HepG2 (cell line): ENCODE measurements around the gene WSB2. TPM values are rescaled to one million over a fixed set of nuclear protein-coding genes. Genes with fewer than 3 reads are reported as not detected.
A peak's percentile ranks its signal among the peaks of the same experiment; 100 is the strongest.

Experiments used
- ATAC-seq: fragments of 200-7000 bp; cut with Tn5 transposase; 3 replicates; pipeline ENCODE4 v1.9.1; 2020; ENCODE audit warnings: mild to moderate bottlenecking, moderate library complexity
- BruUV-seq: library from RNA; stranded (reverse); fragments of 400-500 nt; replicated peaks from 2 replicates; lab custom pipeline; 2021; lab: Mats Ljungman, UMichigan
- CTCF ChIA-PET: fragments of 300-600 bp; formaldehyde crosslinking; extraction: SDS; loops from one replicate; lab custom pipeline; 2021; ENCODE audit warnings: low total read pairs, inconsistent platforms, low intra/inter-chr PET ratio; lab: Yijun Ruan, JAX
- POLR2A ChIA-PET: fragments of 350-600 bp; sonication (Branson Sonifier 250); formaldehyde crosslinking; loops from one replicate; lab custom pipeline; 2020; ENCODE audit warnings: antibody characterized with exemption, inconsistent platforms; lab: Yijun Ruan, JAX
- DNase-seq: peaks from one replicate; pipeline ENCODE4 v3.0.0-alpha.2; 2015; ENCODE audit warnings: low spot score
- FAIRE-seq: peaks from 3 replicates; lab custom pipeline; 2011; peaks lifted over from hg19 to GRCh38; lab: Jason Lieb, UNC
- H2AFZ ChIP-seq: one replicate; pipeline ENCODE4 v1.6.1; 2011; ENCODE audit warnings: low read length, inconsistent platforms
- H3K27ac ChIP-seq: fragments of 300-600 bp; 3 replicates; pipeline ENCODE4 v1.8.0; 2011; ENCODE audit warnings: mixed run types, mild to moderate bottlenecking, mixed read lengths, low read length, inconsistent platforms; ENCODE audit not compliant: insufficient read depth; ENCODE audit errors: extremely low read length
- H3K27me3 ChIP-seq, 2 experiments: fragments of 200-600 bp in 1 of 2; 2 replicates in 1 of 2; 3 replicates in 1 of 2; pipeline versions ENCODE4 v1.6.0 to v1.8.0; 2011; ENCODE audit warnings: low read length in 2 of 2, mild to moderate bottlenecking in 2 of 2, moderate library complexity in 2 of 2, inconsistent platforms in 1 of 2; ENCODE audit not compliant: insufficient read depth in 2 of 2, control insufficient read depth in 1 of 2
- H3K36me3 ChIP-seq, 2 experiments: fragments of 200-600 bp in 1 of 2; replicated peaks in 1 of 2; 2 replicates in 1 of 2; 3 replicates in 1 of 2; pipeline versions ENCODE4 v1.5.1 to v1.8.0; 2011; ENCODE audit warnings: low read length in 2 of 2, inconsistent platforms in 1 of 2; ENCODE audit not compliant: insufficient read depth in 2 of 2, control insufficient read depth in 1 of 2
- H3K4me1 ChIP-seq: 2 replicates; pipeline ENCODE4 v1.5.1; 2012; ENCODE audit warnings: low read length, inconsistent platforms; ENCODE audit not compliant: insufficient read depth
- H3K4me2 ChIP-seq: 2 replicates; pipeline ENCODE4 v1.6.0; 2011; ENCODE audit warnings: low read depth, low read length, inconsistent platforms
- H3K4me3 ChIP-seq, 3 experiments: fragments of 200-600 bp in 1 of 3; sonication (generic), shearing (Covaris generic) in 1 of 3; replicated peaks in 1 of 3; 2 replicates each; pipeline ENCODE4 v1.5.1; 2011 to 2016; ENCODE audit warnings: low read length in 3 of 3, inconsistent platforms in 2 of 3, low read depth in 2 of 3, mild to moderate bottlenecking in 2 of 3, control low read depth in 1 of 3, mixed read lengths in 1 of 3; ENCODE audit not compliant: insufficient read depth in 1 of 3
- H3K79me2 ChIP-seq: one replicate; pipeline ENCODE4 v1.6.1; 2011; ENCODE audit warnings: low read length, inconsistent platforms; ENCODE audit not compliant: insufficient read depth
- H3K9ac ChIP-seq: 2 replicates; pipeline ENCODE4 v1.6.0; 2011; ENCODE audit warnings: mild to moderate bottlenecking, low read depth, low read length, inconsistent platforms; ENCODE audit not compliant: insufficient read depth
- H3K9me3 ChIP-seq: 2 replicates; pipeline ENCODE4 v1.5.1; 2012; ENCODE audit warnings: mild to moderate bottlenecking, low read length
- H4K20me1 ChIP-seq: 2 replicates; pipeline ENCODE4 v1.6.0; 2011; ENCODE audit warnings: inconsistent platforms, mild to moderate bottlenecking, low read length, moderate library complexity; ENCODE audit not compliant: insufficient read depth
- EHMT2 ChIP-seq: fragments of 200-600 bp; sonication (generic); IDR thresholded peaks from 2 replicates; pipeline ENCODE4 v1.7.0; 2017; ENCODE audit warnings: antibody characterized with exemption, low read depth, low read length, borderline replicate concordance
- ELF3 ChIP-seq: IDR thresholded peaks from 2 replicates; pipeline ENCODE4 v1.6.1; 2016; ENCODE audit warnings: missing genetic modification reagents, missing compliant biosample characterization
- FOSL1 ChIP-seq: sonication (generic); formaldehyde crosslinking; IDR thresholded peaks from 2 replicates; pipeline ENCODE4 v1.9.0; 2021; ENCODE audit warnings: missing genetic modification reagents, borderline replicate concordance
- PPARG ChIP-seq: conservative IDR thresholded peaks from 2 replicates; pipeline ENCODE4 v1.6.1; 2016; ENCODE audit warnings: missing biosample characterization, missing genetic modification reagents
- RCOR2 ChIP-seq: IDR thresholded peaks from 2 replicates; pipeline ENCODE4 v1.6.1; 2016; ENCODE audit warnings: missing biosample characterization, missing genetic modification reagents
- TAF1 ChIP-seq: sonication (generic); formaldehyde crosslinking; IDR thresholded peaks from 2 replicates; pipeline ENCODE4 v1.4.0; 2020; ENCODE audit warnings: missing genetic modification reagents
- TAF15 ChIP-seq: fragments of 200-400 bp; formaldehyde crosslinking; IDR thresholded peaks from one replicate; pipeline ENCODE4 v1.6.1; 2018; ENCODE audit warnings: mild to moderate bottlenecking, low read depth, low read length; ENCODE audit not compliant: poor library complexity, severe bottlenecking
- TCF7L2 ChIP-seq: IDR thresholded peaks from 2 replicates; pipeline ENCODE4 v1.6.1; 2011; ENCODE audit warnings: mild to moderate bottlenecking, low read depth, low read length, moderate library complexity
- YEATS2 ChIP-seq: sonication (generic); formaldehyde crosslinking; IDR thresholded peaks from 2 replicates; pipeline ENCODE4 v1.4.0; 2020; ENCODE audit warnings: missing genetic modification reagents, borderline replicate concordance
- ZKSCAN1 ChIP-seq: fragments of 150-350 bp; IDR thresholded peaks from 2 replicates; pipeline ENCODE4 v1.6.1; 2014; ENCODE audit warnings: low read length
- ZNF468 ChIP-seq: sonication (generic); formaldehyde crosslinking; IDR thresholded peaks from 2 replicates; pipeline ENCODE4 v1.8.0; 2022; ENCODE audit warnings: mild to moderate bottlenecking, moderate library complexity, missing genetic modification reagents
- ZNF512 ChIP-seq: sonication (generic); formaldehyde crosslinking; IDR thresholded peaks from 2 replicates; pipeline ENCODE4 v1.4.0; 2020; ENCODE audit warnings: mild to moderate bottlenecking, missing genetic modification reagents
- ZNF563 ChIP-seq: sonication (generic); formaldehyde crosslinking; IDR thresholded peaks from 2 replicates; pipeline ENCODE4 v1.8.0; 2022; ENCODE audit warnings: mild to moderate bottlenecking, moderate library complexity, missing genetic modification reagents
- ZNF878 ChIP-seq: sonication (generic); formaldehyde crosslinking; IDR thresholded peaks from 2 replicates; pipeline ENCODE4 v1.8.1; 2023; ENCODE audit warnings: mild to moderate bottlenecking, missing genetic modification reagents, moderate library complexity
- in situ Hi-C: cut with HindIII; loops from 2 replicates; pipeline ENCODE4 v1.10.0; 2017; ENCODE audit warnings: low pct_unique_long_range_greater_than_20kb; ENCODE audit not compliant: extremely low pct_ligation_motif_present
- intact Hi-C: fragments of 100-400 bp; cut with micrococcal nuclease; formaldehyde crosslinking; loops from one replicate; pipeline ENCODE4 v1.10.0; 2022; ENCODE audit not compliant: unreplicated experiment
- polyA plus RNA-seq, 8 experiments: library from polyadenylated mRNA; depleted of rRNA in 3 of 8; stranded (reverse) in 7 of 8; unstranded in 1 of 8; fragments of >200 nt; fragmentation: Illumina TruSeq in 4 of 8; extraction: Trizol in 4 of 8; gene quantifications; 2 replicates each; pipeline versions ENCODE4 v1.2.1 to v1.2.3, GENCODE V29; 2011 to 2016; ENCODE audit warnings: low read depth in 4 of 8, missing spikeins in 1 of 8, mixed read lengths in 1 of 8; ENCODE audit not compliant: insufficient read depth in 1 of 8
- total RNA-seq, 5 experiments: library from RNA; depleted of rRNA; stranded (reverse); fragments of >200 nt; fragmentation: Illumina TruSeq; extraction: Trizol; gene quantifications; 2 replicates each; pipeline ENCODE4 v1.2.3, GENCODE V29; 2016; ENCODE audit warnings: low read depth in 1 of 5
- TF ChIP-seq, protein P1 (sequence below): sonication (generic); formaldehyde crosslinking; IDR thresholded peaks from 2 replicates; pipeline ENCODE4 v1.4.0; 2020; ENCODE audit warnings: mild to moderate bottlenecking, missing genetic modification reagents, borderline replicate concordance
- TF ChIP-seq, protein P2 (sequence below): sonication (generic); formaldehyde crosslinking; IDR thresholded peaks from 2 replicates; pipeline ENCODE4 v1.5.0; 2020; ENCODE audit warnings: mild to moderate bottlenecking, missing genetic modification reagents

WSB2 gene
- total and polyA plus RNA-seq, 2 of the 13 experiments (the other 11 are each of a cell fraction or from before 2014, with no cell fraction given), result 31.0 to 82.8 TPM

GRCh38 chr12:118020036-118020435, 40.9 kb downstream of the WSB2 start (continued):
- no peak for TF ChIP-seq ZNF512 (CRISPR knock-in tag)
- TF ChIP-seq, all 625 proteins: peak for 0

DNA sequence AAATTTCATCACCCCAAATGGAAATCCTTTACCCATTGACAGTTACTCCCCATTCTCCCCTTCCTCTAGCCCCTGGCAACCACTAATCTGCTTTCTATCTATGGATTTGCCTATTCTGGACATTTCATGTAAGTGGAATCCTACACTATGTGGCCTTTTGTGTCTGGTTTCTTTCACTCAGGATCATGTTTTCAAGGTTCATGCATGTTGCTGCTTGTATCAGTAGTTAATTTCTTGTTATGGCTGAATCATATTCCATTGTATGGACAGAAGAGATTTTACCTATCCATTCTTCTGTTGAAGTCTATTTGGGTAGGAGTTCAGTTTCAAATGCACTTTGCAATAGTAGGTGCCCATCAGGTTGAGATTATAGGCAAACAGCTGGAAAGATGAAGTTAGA, 43.1 kb downstream of the WSB2 start:
- Histone ChIP-seq H3K4me3 (peak overlapping the region in 2 of 3 experiments; percentile 89 to 90; a peak in 3 of 6 replicates), H4K20me1 (no peaks in the 10 kb centered on the region), H3K4me1 (peaks cover 35% of the 10 kb centered on the region), H3K27me3 (no peaks in the 10 kb centered on the region), H3K27ac (no peak overlapping the region), H3K4me2 (peak overlapping the region; percentile 93), H2AFZ (no peak overlapping the region), H3K9ac (peak overlapping the region; percentile 89; the same call in 1 of the 2 replicates), H3K9me3 (no peaks in the 10 kb centered on the region), H3K36me3 (peaks cover 6 to 33% of the 10 kb centered on the region in 2 experiments; a peak in 4 of 5 replicates), H3K79me2 (peaks cover 15% of the 10 kb centered on the region)
- no TSS peak for BruUV-seq
- ChIA-PET POLR2A (no interaction called here), CTCF (no interaction called here)
- DNase-seq, result no peak
- no peak for FAIRE-seq
- no peak for ATAC-seq
- in situ Hi-C loops (no loop called here), intact Hi-C loops (loop anchor here (2.0 to 5.0 kb wide), 2 partner anchors 35 to 141 kb away; no protein-coding TSS in a partner anchor)
- TF ChIP-seq RCOR2 (CRISPR knock-in tag) (no peak), ZKSCAN1 (no peak), YEATS2 (CRISPR knock-in tag) (no peak), TCF7L2 (no peak), ZNF468 (CRISPR knock-in tag) (no peak), PPARG (CRISPR knock-in tag) (no peak), ELF3 (CRISPR knock-in tag) (no peak), FOSL1 (CRISPR knock-in tag) (no peak), TAF1 (no peak), ZNF878 (CRISPR knock-in tag) (no peak), TAF15 (no peak), EHMT2 (no peak), ZNF563 (CRISPR knock-in tag) (no peak)
- TF ChIP-seq, protein P1, sequence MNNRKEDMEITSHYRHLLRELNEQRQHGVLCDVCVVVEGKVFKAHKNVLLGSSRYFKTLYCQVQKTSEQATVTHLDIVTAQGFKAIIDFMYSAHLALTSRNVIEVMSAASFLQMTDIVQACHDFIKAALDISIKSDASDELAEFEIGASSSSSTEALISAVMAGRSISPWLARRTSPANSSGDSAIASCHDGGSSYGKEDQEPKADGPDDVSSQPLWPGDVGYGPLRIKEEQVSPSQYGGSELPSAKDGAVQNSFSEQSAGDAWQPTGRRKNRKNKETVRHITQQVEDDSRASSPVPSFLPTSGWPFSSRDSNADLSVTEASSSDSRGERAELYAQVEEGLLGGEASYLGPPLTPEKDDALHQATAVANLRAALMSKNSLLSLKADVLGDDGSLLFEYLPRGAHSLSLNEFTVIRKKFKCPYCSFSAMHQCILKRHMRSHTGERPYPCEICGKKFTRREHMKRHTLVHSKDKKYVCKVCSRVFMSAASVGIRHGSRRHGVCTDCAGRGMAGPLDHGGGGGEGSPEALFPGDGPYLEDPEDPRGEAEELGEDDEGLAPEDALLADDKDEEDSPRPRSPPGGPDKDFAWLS (CRISPR knock-in tag), result no peak
- TF ChIP-seq, protein P2, sequence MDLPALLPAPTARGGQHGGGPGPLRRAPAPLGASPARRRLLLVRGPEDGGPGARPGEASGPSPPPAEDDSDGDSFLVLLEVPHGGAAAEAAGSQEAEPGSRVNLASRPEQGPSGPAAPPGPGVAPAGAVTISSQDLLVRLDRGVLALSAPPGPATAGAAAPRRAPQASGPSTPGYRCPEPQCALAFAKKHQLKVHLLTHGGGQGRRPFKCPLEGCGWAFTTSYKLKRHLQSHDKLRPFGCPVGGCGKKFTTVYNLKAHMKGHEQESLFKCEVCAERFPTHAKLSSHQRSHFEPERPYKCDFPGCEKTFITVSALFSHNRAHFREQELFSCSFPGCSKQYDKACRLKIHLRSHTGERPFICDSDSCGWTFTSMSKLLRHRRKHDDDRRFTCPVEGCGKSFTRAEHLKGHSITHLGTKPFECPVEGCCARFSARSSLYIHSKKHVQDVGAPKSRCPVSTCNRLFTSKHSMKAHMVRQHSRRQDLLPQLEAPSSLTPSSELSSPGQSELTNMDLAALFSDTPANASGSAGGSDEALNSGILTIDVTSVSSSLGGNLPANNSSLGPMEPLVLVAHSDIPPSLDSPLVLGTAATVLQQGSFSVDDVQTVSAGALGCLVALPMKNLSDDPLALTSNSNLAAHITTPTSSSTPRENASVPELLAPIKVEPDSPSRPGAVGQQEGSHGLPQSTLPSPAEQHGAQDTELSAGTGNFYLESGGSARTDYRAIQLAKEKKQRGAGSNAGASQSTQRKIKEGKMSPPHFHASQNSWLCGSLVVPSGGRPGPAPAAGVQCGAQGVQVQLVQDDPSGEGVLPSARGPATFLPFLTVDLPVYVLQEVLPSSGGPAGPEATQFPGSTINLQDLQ (CRISPR knock-in tag), result no peak
